Mesodermal cell (in vitro differentiated cells): ENCODE measurements around the gene PDP2.

ENCODE experiments used
- H3K27ac ChIP-seq: 2 replicates; pipeline ENCODE4 v1.7.0; 2013; ENCODE audit warnings: mild to moderate bottlenecking, low read depth, low read length, moderate library complexity; ENCODE audit not compliant: severe bottlenecking
- H3K36me3 ChIP-seq: 2 replicates; pipeline ENCODE4 v1.7.1; 2013; ENCODE audit warnings: mild to moderate bottlenecking, low read length, moderate library complexity; ENCODE audit not compliant: control insufficient read depth, insufficient read depth
- H3K4me1 ChIP-seq: one replicate; pipeline ENCODE4 v1.7.1; 2013; ENCODE audit warnings: mild to moderate bottlenecking, low read length; ENCODE audit not compliant: insufficient read depth, control insufficient read depth, poor library complexity, severe bottlenecking
- H3K4me3 ChIP-seq: 2 replicates; pipeline ENCODE4 v1.7.0; 2013; ENCODE audit warnings: low read length, control low read depth, mild to moderate bottlenecking; ENCODE audit not compliant: insufficient read depth, poor library complexity, severe bottlenecking; ENCODE audit errors: extremely low read depth
- H3K9me3 ChIP-seq: 2 replicates; pipeline ENCODE4 v1.7.1; 2013; ENCODE audit warnings: mild to moderate bottlenecking, low read length, moderate library complexity; ENCODE audit not compliant: control insufficient read depth
- WGBS, 2 experiments: methylation state at CpG; one replicate each; pipeline ENCODE4 v1.1.5; 2013; ENCODE audit warnings: missing lambda C conversion rate in 2 of 2; ENCODE audit not compliant: insufficient coverage in 2 of 2; 5-methylcytosine and 5-hydroxymethylcytosine counted together

PDP2 gene

GRCh38 chr16:66845080-66845410, 35.3 kb upstream of the PDP2 start:
- Histone ChIP-seq H3K4me1 (no peaks in the 10 kb centered on the region), H3K9me3 (no peaks in the 10 kb centered on the region), H3K27ac (no peak overlapping the region), H3K4me3 (peak overlapping the region; percentile 26), H3K36me3 (no peaks in the 10 kb centered on the region)
- WGBS, 2 experiments: 14 to 32% methylated on average over 5 to 7 of the region's 10 CpGs

DNA sequence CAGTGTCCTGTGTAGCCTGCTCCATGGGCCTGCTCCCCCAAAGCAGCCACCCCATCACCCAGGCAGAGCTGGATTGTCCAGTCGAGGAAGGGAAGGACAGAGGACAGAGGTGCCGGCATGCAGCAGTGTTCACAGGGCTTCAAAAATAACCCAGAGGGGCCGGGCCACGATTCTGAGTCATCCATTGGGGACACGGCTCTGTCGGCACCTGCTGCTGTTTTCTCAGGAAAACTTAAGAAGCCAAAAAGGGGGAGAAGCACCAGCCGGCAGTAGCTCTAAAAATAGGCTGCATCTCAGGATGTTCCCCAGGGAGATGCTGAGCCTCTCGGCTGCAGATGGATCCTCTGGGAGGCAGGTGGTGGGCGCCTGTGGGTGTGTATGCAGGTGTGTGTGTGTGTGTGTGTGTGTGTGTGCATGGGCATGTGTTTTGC, 34.5 kb upstream of the PDP2 start:
- no peaks in the 10 kb centered on the region for H3K9me3 ChIP-seq
- H3K4me3 ChIP-seq: no peak overlapping the region
- no peaks in the 10 kb centered on the region for H3K4me1 ChIP-seq
- 55 to 60% methylated on average over 8 to 9 of the region's 9 CpGs for WGBS, 2 experiments
- no peaks in the 10 kb centered on the region for H3K36me3 ChIP-seq
- H3K27ac ChIP-seq: no peak overlapping the region

DNA sequence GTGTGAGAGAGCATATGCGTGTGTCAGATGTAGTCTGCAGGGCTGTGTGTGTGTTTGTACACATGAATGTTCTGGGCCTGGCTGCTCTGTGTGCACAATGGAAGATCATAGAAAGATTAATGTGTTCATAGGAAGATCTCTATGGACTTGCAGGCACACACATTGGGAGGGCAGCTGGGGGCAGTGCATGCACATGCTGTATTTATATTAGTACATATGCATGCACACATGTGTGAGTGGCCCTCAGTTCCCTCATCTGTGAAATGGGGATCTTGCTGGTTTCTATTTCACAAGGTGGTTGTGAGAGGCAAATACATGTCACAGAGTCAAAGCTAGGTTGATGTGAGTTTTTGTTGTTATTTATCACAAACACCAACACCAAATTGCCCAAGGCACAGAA, 34.0 kb upstream of the PDP2 start:
- Histone ChIP-seq H3K4me1 (no peaks in the 10 kb centered on the region), H3K9me3 (no peaks in the 10 kb centered on the region), H3K36me3 (no peaks in the 10 kb centered on the region), H3K4me3 (no peak overlapping the region), H3K27ac (no peak overlapping the region)
- WGBS, 2 experiments: 80 to 100% methylated on average over 1 of the region's 1 CpG

GRCh38 chr16:66846831-66847230, 33.5 kb upstream of the PDP2 start:
- no peak overlapping the region for H3K4me3 ChIP-seq
- H3K9me3 ChIP-seq: no peaks in the 10 kb centered on the region
- no peaks in the 10 kb centered on the region for H3K4me1 ChIP-seq
- H3K36me3 ChIP-seq: no peaks in the 10 kb centered on the region
- 90 to 100% methylated on average over 2 to 3 of the region's 6 CpGs for WGBS, 2 experiments
- H3K27ac ChIP-seq: no peak overlapping the region

GRCh38 chr16:66847533-66848067, 32.7 kb upstream of the PDP2 start:
- no peaks in the 10 kb centered on the region for H3K9me3 ChIP-seq
- H3K36me3 ChIP-seq: no peaks in the 10 kb centered on the region
- no peak overlapping the region for H3K27ac ChIP-seq
- no peaks in the 10 kb centered on the region for H3K4me1 ChIP-seq
- WGBS, 2 experiments: 79 to 100% methylated on average over 1 of the region's 6 CpGs
- H3K4me3 ChIP-seq: no peak overlapping the region

DNA sequence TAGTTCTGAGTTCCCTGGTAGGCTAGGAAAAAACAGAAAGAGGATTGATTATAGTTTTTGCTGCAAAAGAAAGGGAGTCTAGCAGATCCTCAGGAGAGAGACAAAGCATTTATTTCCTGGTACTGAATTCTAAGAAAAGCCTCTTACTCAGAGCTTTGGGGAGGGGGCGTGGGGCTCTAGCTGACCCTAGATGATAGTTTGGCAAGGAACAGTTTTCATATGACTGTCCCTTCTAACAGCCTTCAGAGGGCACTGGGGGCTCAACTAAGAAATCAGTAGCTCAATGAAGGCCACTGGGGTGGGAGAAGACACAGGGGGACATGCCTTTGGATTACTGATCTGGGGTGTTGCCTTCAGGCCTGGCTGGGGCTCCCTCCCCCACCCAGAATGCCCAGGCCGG, 32.1 kb upstream of the PDP2 start:
- H3K9me3 ChIP-seq: no peaks in the 10 kb centered on the region
- no peak overlapping the region for H3K4me3 ChIP-seq
- H3K36me3 ChIP-seq: no peaks in the 10 kb centered on the region
- H3K27ac ChIP-seq: no peak overlapping the region
- WGBS, 2 experiments: no CpG with 5 or more reads among the region's 2 CpGs
- no peaks in the 10 kb centered on the region for H3K4me1 ChIP-seq

DNA sequence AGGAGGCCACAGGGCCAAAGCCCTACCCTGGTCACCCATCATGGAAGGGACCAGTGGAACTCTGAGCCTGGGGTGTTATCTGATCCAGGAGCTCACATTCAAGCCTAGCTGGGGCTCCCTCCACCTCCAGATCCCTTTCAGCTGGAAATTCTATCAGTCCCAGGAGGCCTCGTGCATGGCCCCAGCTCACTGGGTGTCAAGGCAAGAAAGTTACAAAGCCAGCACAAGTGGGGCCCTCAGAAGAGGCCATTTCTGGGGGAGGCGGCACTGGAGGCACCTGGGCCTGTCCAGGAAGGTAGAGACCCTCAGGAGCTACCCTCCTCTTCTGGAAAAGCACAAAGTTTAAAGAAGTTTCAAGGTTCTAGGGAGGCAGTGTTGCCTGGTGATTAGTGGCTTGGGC, 31.3 kb upstream of the PDP2 start:
- Histone ChIP-seq H3K36me3 (no peaks in the 10 kb centered on the region), H3K9me3 (no peaks in the 10 kb centered on the region), H3K4me3 (no peak overlapping the region), H3K27ac (no peak overlapping the region), H3K4me1 (no peaks in the 10 kb centered on the region)
- WGBS, 2 experiments: 57 to 84% methylated on average over 1 to 2 of the region's 2 CpGs

DNA sequence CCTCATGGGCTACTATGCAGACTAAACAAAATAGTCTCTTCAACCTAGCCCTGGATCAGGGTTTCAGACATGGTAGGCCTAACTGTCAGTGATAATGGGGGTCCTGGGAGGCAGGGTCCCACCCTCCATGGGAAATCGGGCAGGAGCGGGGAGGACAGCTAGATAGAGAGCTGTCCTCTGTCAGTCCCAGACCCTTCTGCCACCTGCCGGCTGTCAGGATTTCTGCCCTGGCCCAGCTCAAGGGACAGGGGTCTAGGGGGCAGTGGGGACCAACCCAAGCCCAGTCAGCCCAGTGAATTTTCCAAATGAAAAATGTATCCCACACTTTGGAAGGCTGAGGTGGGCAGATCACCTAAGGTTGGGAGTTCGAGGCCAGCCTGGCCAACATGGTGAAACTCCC, 30.8 kb upstream of the PDP2 start:
- H3K9me3 ChIP-seq: no peaks in the 10 kb centered on the region
- 67% methylated on average over 1 to 3 of the region's 4 CpGs for WGBS, 2 experiments
- H3K4me1 ChIP-seq: no peaks in the 10 kb centered on the region
- no peak overlapping the region for H3K4me3 ChIP-seq
- no peak overlapping the region for H3K27ac ChIP-seq
- H3K36me3 ChIP-seq: no peaks in the 10 kb centered on the region

GRCh38 chr16:66850115-66850815, 30.1 kb upstream of the PDP2 start:
- Histone ChIP-seq H3K27ac (no peak overlapping the region), H3K9me3 (no peaks in the 10 kb centered on the region), H3K4me3 (no peak overlapping the region), H3K4me1 (no peaks in the 10 kb centered on the region), H3K36me3 (no peaks in the 10 kb centered on the region)
- 94 to 95% methylated on average over 8 to 11 of the region's 14 CpGs for WGBS, 2 experiments

DNA sequence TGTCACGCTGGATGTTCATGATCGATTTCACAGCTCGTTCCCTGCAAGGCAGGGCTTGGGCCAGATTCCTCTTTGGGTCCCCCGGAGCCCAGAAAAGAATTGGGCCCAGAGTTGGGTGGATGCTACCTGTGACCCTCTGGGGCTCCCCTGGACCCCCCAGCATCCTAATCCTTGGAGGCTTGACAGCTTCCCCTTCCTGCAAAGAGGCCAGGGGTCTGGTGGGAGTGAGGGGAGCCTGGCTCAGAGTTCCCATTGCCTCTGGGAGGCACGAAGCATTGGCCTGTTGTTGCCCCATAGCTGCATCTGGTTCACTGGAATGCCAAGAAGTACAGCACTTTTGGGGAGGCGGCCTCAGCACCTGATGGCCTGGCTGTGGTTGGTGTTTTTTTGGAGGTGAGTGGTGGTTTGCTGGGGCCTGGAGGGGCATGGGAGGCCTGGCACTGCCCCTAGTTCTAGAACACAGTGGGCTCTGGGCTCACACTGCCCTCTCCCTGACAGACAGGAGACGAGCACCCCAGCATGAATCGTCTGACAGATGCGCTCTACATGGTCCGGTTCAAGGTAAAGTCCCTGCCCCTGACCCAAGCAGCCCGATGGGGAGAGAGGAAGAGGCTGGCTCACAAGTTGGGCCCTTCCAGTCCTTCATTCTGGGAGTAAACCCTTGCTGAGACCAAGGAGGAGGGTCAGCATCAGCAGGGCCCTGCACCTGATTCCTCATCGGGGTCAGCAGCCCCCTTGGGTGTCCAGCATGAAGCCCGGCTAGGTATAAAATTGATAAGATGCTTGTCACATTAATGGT, 28.9 kb upstream of the PDP2 start:
- no peak overlapping the region for H3K27ac ChIP-seq
- WGBS, 2 experiments: 91 to 92% methylated on average over 9 to 13 of the region's 13 CpGs
- no peak overlapping the region for H3K4me3 ChIP-seq
- H3K4me1 ChIP-seq: no peaks in the 10 kb centered on the region
- no peaks in the 10 kb centered on the region for H3K36me3 ChIP-seq
- H3K9me3 ChIP-seq: no peaks in the 10 kb centered on the region
